Middle frontal gyrus (tissue), 1 donor: ENCODE measurements around the gene HYAL3.
"Not testable (repeated sequence)": the region's sequence is repeated elsewhere in the genome, so short reads cannot be mapped to it uniquely, and the experiment has no call there.

ENCODE experiments used
- DNase-seq: peaks from one replicate; pipeline ENCODE4 v3.0.0-alpha.2; 2015; ENCODE audit warnings: low spot score; ENCODE audit errors: extremely low spot score

HYAL3 gene

GRCh38 chr3:50259432-50260026 is 39.7 kb downstream of the HYAL3 start:
- DNase-seq = no peak

- DNase-seq = no peak
Observed at GRCh38 chr3:50258979-50259378, 40.2 kb downstream of the HYAL3 start.

GRCh38 chr3:50258029-50258680 is 41.0 kb downstream of the HYAL3 start:
- DNase-seq = no peak

- no peak for DNase-seq
Observed at GRCh38 chr3:50256978-50257890, 42.0 kb downstream of the HYAL3 start.

- no peak for DNase-seq
Observed at GRCh38 chr3:50255251-50255615, 44.0 kb downstream of the HYAL3 start.

- no peak for DNase-seq
Observed at GRCh38 chr3:50254577-50255250, 44.5 kb downstream of the HYAL3 start.

GRCh38 chr3:50251220-50251619 is 48.0 kb downstream of the HYAL3 start:
- no peak for DNase-seq

- no peak for DNase-seq
Observed at GRCh38 chr3:50250514-50250913, 48.7 kb downstream of the HYAL3 start.

- no peak for DNase-seq
Observed at GRCh38 chr3:50249457-50249856, 49.7 kb downstream of the HYAL3 start.

- DNase-seq = no peak
Observed at GRCh38 chr3:50248387-50248786, 50.8 kb downstream of the HYAL3 start.

- no peak for DNase-seq
Observed at GRCh38 chr3:50246517-50246954, 52.7 kb downstream of the HYAL3 start.

- peak; percentile 66 for DNase-seq
Observed at GRCh38 chr3:50245831-50246516, 53.2 kb downstream of the HYAL3 start.

GRCh38 chr3:50245251-50245745 is 53.9 kb downstream of the HYAL3 start:
- no peak for DNase-seq

- not testable (repeated sequence) for DNase-seq
Observed at GRCh38 chr3:50244813-50245212, 54.4 kb downstream of the HYAL3 start.

- no peak for DNase-seq
Observed at GRCh38 chr3:50243543-50243895, 55.7 kb downstream of the HYAL3 start.

GRCh38 chr3:50242851-50243542 is 56.2 kb downstream of the HYAL3 start:
- DNase-seq = no peak
